HG03097 (cell line): ENCODE results near the gene OPHN1.

Experiments
- ATAC-seq: cut with Tn5 transposase; IDR thresholded peaks from one replicate; pipeline ENCODE4 v1.9.1; 2021; ENCODE audit not compliant: unreplicated experiment, low FRiP score

OPHN1 gene

DNA sequence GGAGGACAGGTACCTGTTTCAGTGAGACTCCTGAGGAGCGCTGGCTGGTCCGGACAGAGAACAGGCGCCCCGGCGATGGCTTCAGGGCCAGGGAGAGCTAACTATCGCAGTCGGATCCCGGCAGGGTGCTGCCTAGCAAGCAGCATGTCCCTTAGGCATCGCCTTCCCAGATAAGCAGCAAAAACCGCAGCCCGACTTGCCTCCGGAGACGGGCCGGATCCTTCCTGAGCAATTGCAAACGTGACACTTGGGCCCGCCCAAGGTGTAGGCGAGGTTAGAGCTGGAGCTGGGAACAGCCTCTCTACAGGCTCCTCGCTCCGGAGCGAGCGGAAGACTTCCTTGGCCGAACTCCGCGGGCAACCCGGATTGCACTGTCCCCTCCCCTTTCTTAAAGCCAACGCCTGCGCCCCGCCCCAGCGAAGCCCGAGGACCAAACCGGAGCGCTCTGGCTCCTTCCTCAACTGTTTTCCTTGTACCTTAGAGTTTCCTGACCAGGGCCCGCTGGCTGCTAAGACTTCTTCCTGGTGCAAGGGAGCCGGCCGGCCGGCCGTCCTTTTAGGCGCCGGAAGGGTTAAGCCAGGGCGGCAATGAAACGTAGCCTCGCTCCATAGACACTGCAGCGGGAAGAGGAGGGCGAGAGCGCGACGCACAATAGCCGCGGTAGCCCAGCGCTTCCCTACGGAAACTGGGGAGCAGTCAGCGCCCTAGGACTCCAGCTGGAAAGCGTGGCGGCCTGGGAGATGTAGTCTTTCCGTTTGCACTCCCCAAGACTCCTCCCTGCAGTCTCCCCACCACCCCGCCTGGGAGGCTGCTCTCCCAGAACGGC is at the start of gene OPHN1:
OPHN1 (minus strand) TSS at position 341 of the 826 bp plus-strand sequence. CDS start 475 bp downstream, outside the sequence.
- ATAC-seq, result no peak

- ATAC-seq, result no peak
Observed at GRCh38 chrX:68480969-68481368, 47.7 kb upstream of the OPHN1 start.

DNA sequence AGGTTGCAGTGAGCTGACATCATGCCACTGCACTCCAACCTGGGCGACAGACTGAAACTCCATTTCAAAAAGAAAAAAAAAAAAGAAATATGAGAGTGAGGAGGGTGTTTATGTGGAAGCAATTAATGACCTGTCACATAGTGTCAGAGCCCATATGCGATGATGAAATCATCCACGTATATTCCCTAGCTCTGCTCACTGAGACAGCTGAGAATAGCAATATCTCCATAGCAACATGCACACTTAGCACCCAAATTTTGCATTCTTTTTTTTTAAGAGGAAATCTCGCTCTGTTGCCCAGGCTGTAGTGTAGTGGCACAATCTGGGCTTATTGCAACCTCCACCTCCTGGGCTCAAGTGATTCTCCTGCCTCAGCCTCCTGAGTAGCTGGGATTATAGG is 31.5 kb upstream of the OPHN1 start:
- no peak for ATAC-seq

- ATAC-seq, result no peak
Observed at GRCh38 chrX:68463880-68464279, 30.6 kb upstream of the OPHN1 start.

- no peak for ATAC-seq
Observed at GRCh38 chrX:68462653-68463052, 29.4 kb upstream of the OPHN1 start.

- ATAC-seq, result no peak
Observed at GRCh38 chrX:68462197-68462596, 28.9 kb upstream of the OPHN1 start.

DNA sequence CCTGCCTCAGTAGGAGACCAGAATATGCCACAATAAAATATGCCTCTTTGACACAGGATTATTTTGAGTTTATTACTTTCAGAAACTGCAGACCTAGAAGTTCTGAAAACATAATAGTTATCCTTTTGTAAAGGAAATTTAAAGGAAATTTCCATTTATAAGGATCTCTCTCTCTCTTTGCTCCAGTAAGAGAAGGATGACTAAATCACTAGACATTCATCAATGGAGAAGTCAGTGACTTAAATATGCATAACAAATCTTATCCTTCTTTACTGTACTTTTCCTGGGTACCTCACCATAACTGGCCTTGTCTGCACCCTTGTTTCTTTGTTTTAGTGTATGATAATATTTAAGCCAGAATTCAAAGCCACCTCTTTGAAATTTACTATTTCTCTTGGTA is 28.3 kb upstream of the OPHN1 start:
- no peak for ATAC-seq

- no peak for ATAC-seq
Observed at GRCh38 chrX:68461093-68461492, 27.8 kb upstream of the OPHN1 start.

DNA sequence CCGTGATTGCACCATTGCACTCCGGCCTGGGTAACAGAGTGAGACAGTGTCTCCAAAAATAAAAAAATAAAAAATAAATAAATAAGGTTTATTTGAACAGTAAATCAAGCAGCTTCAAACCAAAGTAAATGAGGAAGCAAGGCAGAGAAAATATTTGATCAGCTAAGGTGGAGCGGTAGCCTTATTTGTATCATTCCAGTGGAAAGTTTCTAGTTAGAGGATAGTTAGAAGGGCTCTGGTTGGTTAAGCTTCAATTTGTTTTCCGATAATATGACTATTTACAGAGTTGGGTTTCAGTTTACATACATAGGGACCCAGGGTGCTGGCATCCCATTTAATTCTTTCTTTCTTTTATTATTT is 21.8 kb upstream of the OPHN1 start:
- ATAC-seq, result no peak

GRCh38 chrX:68454476-68455150 is 21.3 kb upstream of the OPHN1 start:
- no peak for ATAC-seq

DNA sequence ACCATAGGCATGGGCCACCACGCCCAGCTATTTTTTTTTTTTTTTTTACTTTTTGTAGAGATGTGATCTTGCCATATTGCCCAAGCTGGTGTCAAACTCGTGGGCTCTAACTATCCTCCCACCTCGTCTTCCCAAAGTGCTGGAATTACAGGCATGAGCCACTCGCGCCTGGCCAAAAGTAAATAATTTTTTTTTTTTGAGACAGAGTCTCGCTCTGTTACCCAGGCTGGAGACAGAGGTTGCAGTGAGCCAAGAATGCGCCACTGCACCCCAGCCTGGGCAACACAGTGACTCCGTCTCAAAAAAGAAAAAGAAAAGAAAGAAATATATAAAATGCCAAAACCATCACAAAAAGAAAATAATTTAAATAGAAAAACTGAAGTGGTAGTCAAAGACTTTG is 18.4 kb upstream of the OPHN1 start:
- no peak for ATAC-seq

- ATAC-seq, result peak; percentile 75
Observed at GRCh38 chrX:68443155-68443868, 10.0 kb upstream of the OPHN1 start.

GRCh38 chrX:68440940-68441339 is 7.6 kb upstream of the OPHN1 start:
- no peak for ATAC-seq

GRCh38 chrX:68440442-68440841 is 7.1 kb upstream of the OPHN1 start:
- ATAC-seq, result no peak

DNA sequence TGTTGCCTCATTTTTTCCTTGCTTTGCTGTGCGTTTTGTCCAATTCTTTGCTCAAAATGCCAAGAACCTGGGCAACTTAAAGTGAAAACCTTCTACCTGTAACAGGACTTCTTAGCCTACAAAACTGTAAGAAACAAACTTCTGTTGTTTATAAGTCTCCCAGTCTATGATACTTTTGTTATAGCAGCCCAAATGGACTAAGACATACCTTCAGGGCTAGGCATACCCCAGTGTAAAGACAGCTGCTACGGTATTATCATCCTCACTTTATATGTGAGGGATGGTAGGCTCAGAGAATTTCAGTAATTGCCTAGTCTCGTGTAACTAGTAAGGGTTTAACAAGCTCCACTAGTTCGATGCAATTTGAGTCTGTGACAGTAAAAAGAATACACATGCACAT is 6.0 kb upstream of the OPHN1 start:
- ATAC-seq, result no peak

DNA sequence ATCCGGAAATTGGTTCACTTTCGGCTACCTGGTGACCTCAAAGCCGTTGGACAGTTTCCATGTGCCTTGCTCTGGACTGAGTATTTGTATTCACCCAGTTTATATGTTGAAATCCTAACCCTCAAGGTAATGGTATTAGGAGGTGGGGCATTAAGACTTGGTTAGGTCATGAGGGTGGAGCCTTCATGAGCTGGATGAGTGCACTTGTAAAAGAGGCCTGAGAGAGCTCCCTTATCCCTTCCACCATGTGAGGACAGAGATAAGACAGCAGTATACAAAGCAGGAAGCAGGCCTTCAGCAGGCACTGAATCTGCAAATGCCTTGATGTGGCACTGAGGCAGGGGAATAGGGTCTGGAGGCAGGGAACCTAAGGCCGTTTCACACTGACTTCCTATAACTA is 5.3 kb upstream of the OPHN1 start:
- no peak for ATAC-seq

GRCh38 chrX:68433981-68434299 is 645 bp upstream of the OPHN1 start:
- no peak for ATAC-seq

DNA sequence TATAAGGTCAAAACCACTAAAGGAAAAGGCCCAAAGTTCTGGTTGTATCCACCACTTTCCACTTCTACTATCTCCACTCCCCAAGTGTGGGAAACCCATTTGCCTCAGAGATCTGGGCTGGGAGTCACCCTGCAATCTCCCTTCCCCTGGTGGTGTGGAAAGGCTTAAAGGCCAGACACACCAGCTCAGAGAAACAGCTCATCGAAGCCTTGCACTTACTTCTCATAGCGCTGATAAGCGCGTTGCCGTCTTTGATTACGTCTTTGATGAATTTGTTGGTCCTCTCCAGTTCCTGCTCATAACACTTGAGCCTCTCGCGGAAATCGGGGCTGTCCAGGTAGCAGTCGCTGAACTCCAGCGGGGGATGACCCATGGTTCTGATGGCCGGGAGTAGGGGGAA is 647 bp downstream of the OPHN1 start:
- ATAC-seq, result no peak

DNA sequence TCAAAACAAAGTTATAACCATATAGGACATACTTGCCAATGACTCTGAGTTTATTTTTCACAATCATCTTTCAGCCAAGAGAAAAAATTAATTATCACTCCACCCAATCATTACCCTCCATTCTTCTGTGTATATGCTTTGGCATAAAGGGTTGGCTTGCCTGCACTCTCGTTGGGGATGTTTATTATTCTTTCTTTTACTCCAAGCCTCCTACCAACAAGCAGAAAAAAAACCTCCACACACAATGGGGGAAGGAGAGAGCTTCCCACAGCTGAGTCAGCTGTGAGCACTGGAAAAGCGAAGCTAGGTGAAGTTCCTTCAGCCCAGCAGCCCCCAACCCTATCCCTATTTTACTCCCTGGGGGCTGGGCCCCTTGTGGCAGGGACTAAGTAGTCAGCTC is 1.5 kb downstream of the OPHN1 start:
- no peak for ATAC-seq

GRCh38 chrX:68429216-68429615 is 4.1 kb downstream of the OPHN1 start:
- no peak for ATAC-seq

- ATAC-seq, result no peak
Observed at GRCh38 chrX:68428431-68428830, 4.9 kb downstream of the OPHN1 start.

DNA sequence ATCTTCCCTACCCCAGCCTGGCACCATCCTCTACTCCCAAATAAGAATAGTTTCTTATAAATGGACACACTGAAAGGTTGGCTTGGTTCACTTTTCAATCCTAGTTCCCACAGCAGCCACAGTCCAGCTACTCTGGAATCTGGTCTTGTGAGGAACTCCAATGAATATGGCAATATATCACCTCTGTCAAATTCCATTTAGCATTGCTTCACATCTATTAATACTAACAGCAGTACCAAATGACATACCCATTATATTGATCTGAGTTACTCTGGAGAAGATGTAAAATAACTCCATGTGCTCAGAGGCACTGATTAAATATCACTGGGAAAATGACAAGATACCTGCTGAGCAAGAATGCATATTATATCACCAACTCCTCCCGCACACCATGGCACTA is 8.6 kb downstream of the OPHN1 start:
- no peak for ATAC-seq
